Stimulated activated naive CD8-positive, alpha-beta T cell treated with anti-CD3 and anti-CD28 coated beads, Interleukin-15, Interleukin-2, amounts not matched to agents 100 ng/mL and 50 ng/mL, for 24 hours (primary cell): Measurements from ENCODE around the gene YIF1A.
A peak's percentile ranks its signal among the peaks of the same experiment; 100 is the strongest.
"Not testable (repeated sequence)": the region's sequence is repeated elsewhere in the genome, so short reads cannot be mapped to it uniquely, and the experiment has no call there.

Experiments
- H3K27ac Mint-ChIP-seq: one replicate; pipeline ENCODE4 v1.8.0; 2021; ENCODE audit warnings: mild to moderate bottlenecking, mixed read lengths
- H3K27me3 Mint-ChIP-seq: one replicate; pipeline ENCODE4 v1.8.0; 2021; ENCODE audit warnings: mixed read lengths
- H3K36me3 Mint-ChIP-seq: one replicate; pipeline ENCODE4 v1.8.0; 2021; ENCODE audit warnings: low read depth, mixed read lengths
- H3K4me1 Mint-ChIP-seq: one replicate; pipeline ENCODE4 v1.8.0; 2021; ENCODE audit warnings: low read depth, mixed read lengths
- H3K4me3 Mint-ChIP-seq: one replicate; pipeline ENCODE4 v1.8.0; 2021; ENCODE audit warnings: mild to moderate bottlenecking, mixed read lengths
- H3K9me3 Mint-ChIP-seq: one replicate; pipeline ENCODE4 v1.8.0; 2021; ENCODE audit warnings: mixed read lengths

The YIF1A gene

GRCh38 chr11:66317723-66318599 lies 29.0 kb upstream of the YIF1A start:
- no peaks in the 10 kb centered on the region for H3K27me3 Mint-ChIP-seq
- no peaks in the 10 kb centered on the region for H3K36me3 Mint-ChIP-seq
- peaks cover 59% of the 10 kb centered on the region for H3K4me1 Mint-ChIP-seq
- peak overlapping the region; percentile 71 for H3K4me3 Mint-ChIP-seq
- peak overlapping the region; percentile 97 for H3K27ac Mint-ChIP-seq
- no peaks in the 10 kb centered on the region for H3K9me3 Mint-ChIP-seq

- Mint-ChIP-seq H3K27me3 (no peaks in the 10 kb centered on the region), H3K4me3 (peak overlapping the region; percentile 71), H3K9me3 (no peaks in the 10 kb centered on the region), H3K36me3 (no peaks in the 10 kb centered on the region), H3K27ac (peak overlapping the region; percentile 97), H3K4me1 (peaks cover 60% of the 10 kb centered on the region)
Observed at GRCh38 chr11:66317322-66317722, 28.4 kb upstream of the YIF1A start.

- Mint-ChIP-seq H3K4me1 (peaks cover 63% of the 10 kb centered on the region), H3K27me3 (no peaks in the 10 kb centered on the region), H3K36me3 (no peaks in the 10 kb centered on the region)
Observed at GRCh38 chr11:66316849-66317251, 27.9 kb upstream of the YIF1A start, which contains the start of gene CD248. CD248 (minus strand) TSS chr11:66317044; CDS start chr11:66317027, 17 bp downstream.

GRCh38 chr11:66315921-66316811 lies 27.2 kb upstream of the YIF1A start:
- peak overlapping the region; percentile 70 for H3K4me3 Mint-ChIP-seq
- no peaks in the 10 kb centered on the region for H3K36me3 Mint-ChIP-seq
- H3K9me3 Mint-ChIP-seq, result no peaks in the 10 kb centered on the region
- H3K4me1 Mint-ChIP-seq, result peaks cover 65% of the 10 kb centered on the region
- H3K27me3 Mint-ChIP-seq, result no peaks in the 10 kb centered on the region
- peak overlapping the region; percentile 89 for H3K27ac Mint-ChIP-seq

More at GRCh38 chr11:66316849-66317251, 27.9 kb upstream of the YIF1A start, which contains the start of gene CD248:
- H3K4me3 Mint-ChIP-seq, result peak within 1 kb of the TSS; percentile 71
- no peaks in the 10 kb centered on the region for H3K9me3 Mint-ChIP-seq
- peak within 1 kb of the TSS; percentile 97 for H3K27ac Mint-ChIP-seq

- Mint-ChIP-seq H3K4me1 (peaks cover 65% of the 10 kb centered on the region), H3K27me3 (no peaks in the 10 kb centered on the region), H3K9me3 (no peaks in the 10 kb centered on the region), H3K27ac (peak overlapping the region; percentile 89), H3K4me3 (peak overlapping the region; percentile 70), H3K36me3 (no peaks in the 10 kb centered on the region)
Observed at GRCh38 chr11:66315498-66315885, 26.5 kb upstream of the YIF1A start.

- H3K27ac Mint-ChIP-seq, result peak overlapping the region; percentile 89
- no peaks in the 10 kb centered on the region for H3K27me3 Mint-ChIP-seq
- peak overlapping the region; percentile 70 for H3K4me3 Mint-ChIP-seq
- H3K36me3 Mint-ChIP-seq, result no peaks in the 10 kb centered on the region
- H3K4me1 Mint-ChIP-seq, result peaks cover 61% of the 10 kb centered on the region
- H3K9me3 Mint-ChIP-seq, result no peaks in the 10 kb centered on the region
Observed at GRCh38 chr11:66314561-66315497, 25.9 kb upstream of the YIF1A start.

GRCh38 chr11:66314186-66314501 lies 25.2 kb upstream of the YIF1A start:
- H3K4me1 Mint-ChIP-seq, result peaks cover 58% of the 10 kb centered on the region
- peak overlapping the region; percentile 60 for H3K4me3 Mint-ChIP-seq
- H3K9me3 Mint-ChIP-seq, result no peaks in the 10 kb centered on the region
- H3K36me3 Mint-ChIP-seq, result no peaks in the 10 kb centered on the region
- H3K27me3 Mint-ChIP-seq, result no peaks in the 10 kb centered on the region
- peak overlapping the region; percentile 81 for H3K27ac Mint-ChIP-seq

GRCh38 chr11:66313321-66314185 lies 24.6 kb upstream of the YIF1A start:
- Mint-ChIP-seq H3K27me3 (no peaks in the 10 kb centered on the region), H3K9me3 (no peaks in the 10 kb centered on the region), H3K36me3 (no peaks in the 10 kb centered on the region), H3K4me3 (peak overlapping the region; percentile 60), H3K4me1 (peaks cover 52% of the 10 kb centered on the region), H3K27ac (peak overlapping the region; percentile 81)

GRCh38 chr11:66312549-66313320 lies 23.8 kb upstream of the YIF1A start:
- peaks cover 44% of the 10 kb centered on the region for H3K4me1 Mint-ChIP-seq
- H3K27ac Mint-ChIP-seq, result peak overlapping the region; percentile 98
- H3K4me3 Mint-ChIP-seq, result peak overlapping the region; percentile 94
- no peaks in the 10 kb centered on the region for H3K27me3 Mint-ChIP-seq
- H3K9me3 Mint-ChIP-seq, result no peaks in the 10 kb centered on the region
- H3K36me3 Mint-ChIP-seq, result no peaks in the 10 kb centered on the region

- peaks cover 37% of the 10 kb centered on the region for H3K4me1 Mint-ChIP-seq
- H3K9me3 Mint-ChIP-seq, result no peaks in the 10 kb centered on the region
- no peaks in the 10 kb centered on the region for H3K27me3 Mint-ChIP-seq
- H3K27ac Mint-ChIP-seq, result peak overlapping the region; percentile 98
- H3K4me3 Mint-ChIP-seq, result peak overlapping the region; percentile 94
- no peaks in the 10 kb centered on the region for H3K36me3 Mint-ChIP-seq
Observed at GRCh38 chr11:66311965-66312548, 23.1 kb upstream of the YIF1A start.

- Mint-ChIP-seq H3K4me1 (peaks cover 36% of the 10 kb centered on the region), H3K36me3 (no peaks in the 10 kb centered on the region), H3K4me3 (peak overlapping the region; percentile 94), H3K27me3 (no peaks in the 10 kb centered on the region), H3K9me3 (no peaks in the 10 kb centered on the region), H3K27ac (peak overlapping the region; percentile 98)
Observed at GRCh38 chr11:66311470-66311964, 22.6 kb upstream of the YIF1A start.

GRCh38 chr11:66310803-66311440 lies 22.0 kb upstream of the YIF1A start:
- not testable (repeated sequence) for H3K9me3 Mint-ChIP-seq, H3K27me3 Mint-ChIP-seq, H3K4me3 Mint-ChIP-seq, H3K36me3 Mint-ChIP-seq, H3K27ac Mint-ChIP-seq
- peaks cover 32% of the 10 kb centered on the region for H3K4me1 Mint-ChIP-seq
